Measurements from ENCODE around the gene MAP3K2. TPM values are rescaled to one million over a fixed set of nuclear protein-coding genes. Genes with fewer than 3 reads are reported as not detected.
"Not testable (repeated sequence)": the region's sequence is repeated elsewhere in the genome, so short reads cannot be mapped to it uniquely, and the experiment has no call there.

The MAP3K2 gene
- total and polyA plus RNA-seq, 9 donors = 10.8 to 28.4 (median 16.2) TPM

DNA sequence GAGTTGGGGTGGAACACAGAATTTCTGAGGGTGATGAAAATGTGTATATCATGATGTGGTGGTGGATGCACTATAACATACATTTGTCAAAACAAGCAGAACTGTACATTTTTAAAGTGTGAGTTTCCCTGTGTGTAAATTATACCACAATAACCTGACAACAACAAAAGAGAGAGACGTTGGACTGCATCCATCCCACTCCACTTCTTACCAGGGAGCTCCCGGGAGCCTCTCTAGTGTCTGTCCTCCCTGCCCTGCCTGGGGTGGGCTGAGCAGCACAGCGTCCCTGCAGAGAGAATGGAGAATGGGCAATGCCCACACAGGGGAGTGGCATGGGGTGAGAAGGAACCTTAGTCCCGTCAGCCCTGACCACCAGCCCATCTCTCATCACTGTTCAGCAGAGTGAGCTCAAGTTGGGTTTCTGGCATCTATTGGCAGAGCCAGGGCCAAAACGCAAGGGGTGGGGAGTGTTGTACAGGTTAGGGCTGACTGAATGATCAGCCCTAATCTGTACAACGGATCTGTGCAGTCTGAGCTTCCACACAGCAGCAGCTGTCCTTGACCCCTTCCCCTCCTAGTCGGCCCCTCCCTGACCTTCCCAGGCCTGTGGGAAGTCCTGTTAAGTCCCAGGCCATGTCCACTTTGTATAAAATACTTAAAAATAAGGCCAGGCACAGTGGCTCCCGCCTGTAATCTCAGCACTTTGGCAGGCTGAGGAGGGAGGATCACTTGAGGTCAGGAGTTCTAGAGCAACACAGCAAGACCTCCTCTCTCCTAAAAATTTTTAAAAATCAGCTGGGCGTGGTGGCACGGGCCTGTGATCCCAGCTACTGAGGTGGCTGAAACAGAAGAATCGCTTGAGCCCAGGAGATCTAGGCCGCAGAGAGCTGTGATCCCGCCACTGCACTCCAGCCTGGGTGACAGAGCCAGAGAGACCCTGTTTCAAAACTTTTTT lies 27.1 kb upstream of the MAP3K2 start:
- no peak overlapping the region for H3K4me3 ChIP-seq (ENCODE audit: low read length)
- no peaks in the 10 kb centered on the region for H3K9me3 ChIP-seq (replicated peaks; ENCODE audit: control insufficient read depth, low read depth, low read length)

DNA sequence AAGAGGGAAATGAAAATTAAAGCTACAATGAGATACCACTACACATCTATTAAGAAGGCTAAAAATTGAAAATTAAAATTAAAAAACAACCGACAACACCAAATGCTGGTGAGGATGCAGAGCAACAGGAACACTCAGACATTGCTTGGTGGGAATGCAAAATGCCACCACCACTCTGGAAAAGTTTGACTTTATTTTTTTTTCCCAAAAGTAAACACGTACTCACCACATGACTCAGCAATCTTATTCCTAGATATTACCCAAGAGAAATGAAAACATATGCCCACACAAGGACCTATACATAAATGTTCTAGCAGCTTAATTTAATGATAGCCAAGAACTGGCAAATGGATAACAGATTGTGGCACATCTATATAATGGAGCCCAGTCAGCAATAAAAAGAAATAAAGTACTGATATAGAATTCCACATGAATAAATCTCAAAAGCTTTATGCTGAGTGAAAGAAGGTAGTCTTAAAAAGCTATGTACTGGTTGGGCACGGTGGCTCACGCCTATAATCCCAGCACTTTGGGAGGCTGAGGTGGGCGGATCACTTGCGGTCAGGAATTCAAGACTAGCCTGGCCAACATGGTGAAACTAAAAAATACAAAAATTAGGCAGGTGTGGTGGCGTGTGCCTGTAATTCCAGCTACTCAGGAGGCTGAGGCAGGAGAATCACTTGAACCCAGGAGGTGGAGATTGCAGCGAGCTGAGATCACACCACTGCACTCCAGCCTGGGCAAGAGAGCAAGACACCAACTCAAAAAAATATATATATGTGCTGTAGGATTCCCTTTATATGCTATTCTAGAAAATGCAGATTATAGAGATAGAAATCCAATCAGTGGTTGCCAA lies 26.2 kb upstream of the MAP3K2 start:
- Histone ChIP-seq H3K4me3 (ENCODE audit: low read length) (no peak overlapping the region), H3K4me1 (ENCODE audit: control insufficient read depth, insufficient read depth, low read length) (peaks cover 33% of the 10 kb centered on the region), H3K36me3 (ENCODE audit: control insufficient read depth, insufficient read depth, low read length) (no peaks in the 10 kb centered on the region), H3K9me3 (replicated peaks; ENCODE audit: control insufficient read depth, low read depth, low read length) (no peaks in the 10 kb centered on the region), H3K27me3 (ENCODE audit: control insufficient read depth, insufficient read depth, low read length) (peaks cover 20% of the 10 kb centered on the region), H3K27ac (ENCODE audit: low read length) (no peak overlapping the region)
- WGBS (ENCODE audit: insufficient coverage) = 83% methylated on average over 6 of the region's 8 CpGs
- DNase-seq = no peak

More for the DNA sequence above, 27.1 kb upstream of the MAP3K2 start:
- no peaks in the 10 kb centered on the region for H3K36me3 ChIP-seq (ENCODE audit: control insufficient read depth, insufficient read depth, low read length)
- 83% methylated on average over 4 of the region's 13 CpGs for WGBS (ENCODE audit: insufficient coverage)
- H3K4me1 ChIP-seq (ENCODE audit: control insufficient read depth, insufficient read depth, low read length) = peaks cover 33% of the 10 kb centered on the region
- peaks cover 20% of the 10 kb centered on the region for H3K27me3 ChIP-seq (ENCODE audit: control insufficient read depth, insufficient read depth, low read length)
- DNase-seq = no peak
- H3K27ac ChIP-seq (ENCODE audit: low read length) = no peak overlapping the region

DNA sequence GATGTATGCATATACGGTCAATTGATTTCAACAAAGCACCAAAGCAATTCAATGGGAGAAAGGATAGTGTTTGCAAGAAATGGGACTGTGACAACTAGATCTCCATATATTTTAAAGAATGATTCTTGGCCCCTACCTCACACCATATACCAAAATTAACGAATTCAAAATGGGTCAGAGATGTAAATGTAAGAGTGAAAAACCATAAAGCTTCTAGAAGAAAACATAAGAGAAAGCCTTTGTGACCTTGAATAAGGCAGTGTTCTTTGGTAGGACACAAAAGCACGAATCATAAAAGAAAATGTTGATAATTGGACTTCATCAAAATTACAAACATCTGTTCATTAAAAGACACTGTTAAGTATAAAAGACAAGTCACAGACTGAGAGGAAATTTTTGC lies 25.4 kb upstream of the MAP3K2 start:
- no CpG with 5 or more reads among the region's 3 CpGs for WGBS (ENCODE audit: insufficient coverage)
- H3K4me1 ChIP-seq (ENCODE audit: control insufficient read depth, insufficient read depth, low read length) = peaks cover 39% of the 10 kb centered on the region
- H3K4me3 ChIP-seq (ENCODE audit: low read length) = no peak overlapping the region
- no peaks in the 10 kb centered on the region for H3K36me3 ChIP-seq (ENCODE audit: control insufficient read depth, insufficient read depth, low read length)
- no peak overlapping the region for H3K27ac ChIP-seq (ENCODE audit: low read length)
- no peaks in the 10 kb centered on the region for H3K9me3 ChIP-seq (replicated peaks; ENCODE audit: control insufficient read depth, low read depth, low read length)
- DNase-seq = no peak
- H3K27me3 ChIP-seq (ENCODE audit: control insufficient read depth, insufficient read depth, low read length) = peaks cover 20% of the 10 kb centered on the region

DNA sequence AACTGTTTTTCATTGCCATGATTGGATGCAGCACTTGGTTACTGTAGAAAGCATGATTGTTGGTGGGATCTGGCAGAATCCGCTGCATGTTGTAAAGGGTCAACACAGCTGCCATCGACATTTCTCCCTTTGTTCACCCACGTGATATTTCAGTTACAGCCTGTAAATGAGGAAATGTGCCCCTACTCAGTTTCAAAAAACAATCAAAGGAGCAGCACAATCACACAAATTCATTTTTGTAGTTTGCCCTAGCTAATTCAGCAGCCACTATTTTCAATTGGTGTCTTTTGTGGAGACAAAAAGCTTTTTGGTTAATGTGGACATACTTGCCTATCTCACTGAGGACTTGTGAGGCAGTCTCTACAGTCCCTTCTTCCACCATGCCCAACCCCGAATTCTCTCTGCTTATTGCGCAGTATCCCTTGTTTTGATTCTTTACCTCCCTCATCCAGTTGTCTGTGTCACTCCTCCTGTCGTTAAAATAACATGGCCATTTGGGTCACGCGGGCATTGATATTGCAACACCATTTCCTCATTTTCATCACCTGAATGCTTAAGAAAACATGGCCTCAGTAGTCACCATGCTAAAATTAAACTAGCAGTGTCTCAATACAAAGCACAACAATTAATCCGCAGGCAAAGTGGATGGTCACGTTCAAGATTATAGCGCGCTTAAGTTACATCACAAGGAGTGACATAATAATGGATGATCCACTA lies 24.0 kb upstream of the MAP3K2 start:
- Histone ChIP-seq H3K27ac (ENCODE audit: low read length) (peak overlapping the region; percentile 78), H3K36me3 (ENCODE audit: control insufficient read depth, insufficient read depth, low read length) (no peaks in the 10 kb centered on the region), H3K4me1 (ENCODE audit: control insufficient read depth, insufficient read depth, low read length) (peaks cover 39% of the 10 kb centered on the region), H3K9me3 (replicated peaks; ENCODE audit: control insufficient read depth, low read depth, low read length) (no peaks in the 10 kb centered on the region), H3K27me3 (ENCODE audit: control insufficient read depth, insufficient read depth, low read length) (peaks cover 13% of the 10 kb centered on the region), H3K4me3 (ENCODE audit: low read length) (no peak overlapping the region)
- 55% methylated on average over 7 of the region's 12 CpGs for WGBS (ENCODE audit: insufficient coverage)
- DNase-seq = peak; percentile 44

DNA sequence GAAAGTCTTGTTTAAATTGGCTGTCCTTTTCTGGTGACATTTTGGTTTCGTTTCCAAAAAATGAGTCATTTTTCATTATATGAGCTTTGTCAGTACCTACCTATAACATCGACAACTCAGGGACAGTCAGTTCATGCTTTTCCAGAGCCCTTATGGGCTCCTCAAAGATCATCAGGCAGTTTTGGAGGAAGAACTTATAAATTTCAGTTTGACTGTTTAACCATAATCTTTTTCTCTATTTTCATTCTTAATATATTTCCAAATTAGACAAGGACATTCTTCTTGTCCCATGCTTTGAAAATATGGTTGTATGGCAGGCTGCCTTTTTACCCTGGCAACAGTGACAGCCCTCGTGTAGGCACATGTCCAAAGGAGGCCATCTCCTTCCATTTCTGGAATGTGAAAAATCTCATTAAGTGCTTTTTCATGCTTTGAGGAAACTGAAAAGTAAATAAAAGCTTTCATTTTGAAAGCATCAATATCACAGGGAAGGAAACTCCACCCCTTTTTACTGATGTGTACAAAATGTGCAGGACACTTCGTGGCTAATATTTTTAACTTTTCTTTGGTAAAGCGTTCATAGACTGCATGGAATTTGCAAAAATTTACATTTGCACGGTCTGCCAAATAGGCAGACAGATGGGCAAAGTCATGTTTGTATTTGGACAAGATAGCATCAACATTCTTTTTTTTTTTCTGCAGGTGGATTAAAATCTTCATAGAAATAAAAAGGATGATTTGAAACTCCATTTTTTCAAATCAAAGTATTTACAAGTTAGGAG lies 23.3 kb upstream of the MAP3K2 start:
- Histone ChIP-seq H3K27me3 (ENCODE audit: control insufficient read depth, insufficient read depth, low read length) (peaks cover 5% of the 10 kb centered on the region), H3K27ac (ENCODE audit: low read length) (peak overlapping the region; percentile 78), H3K9me3 (replicated peaks; ENCODE audit: control insufficient read depth, low read depth, low read length) (no peaks in the 10 kb centered on the region), H3K4me3 (ENCODE audit: low read length) (no peak overlapping the region), H3K36me3 (ENCODE audit: control insufficient read depth, insufficient read depth, low read length) (no peaks in the 10 kb centered on the region), H3K4me1 (ENCODE audit: control insufficient read depth, insufficient read depth, low read length) (peaks cover 31% of the 10 kb centered on the region)
- WGBS (ENCODE audit: insufficient coverage) = no CpG with 5 or more reads among the region's 6 CpGs
- peak; percentile 71 for DNase-seq

DNA sequence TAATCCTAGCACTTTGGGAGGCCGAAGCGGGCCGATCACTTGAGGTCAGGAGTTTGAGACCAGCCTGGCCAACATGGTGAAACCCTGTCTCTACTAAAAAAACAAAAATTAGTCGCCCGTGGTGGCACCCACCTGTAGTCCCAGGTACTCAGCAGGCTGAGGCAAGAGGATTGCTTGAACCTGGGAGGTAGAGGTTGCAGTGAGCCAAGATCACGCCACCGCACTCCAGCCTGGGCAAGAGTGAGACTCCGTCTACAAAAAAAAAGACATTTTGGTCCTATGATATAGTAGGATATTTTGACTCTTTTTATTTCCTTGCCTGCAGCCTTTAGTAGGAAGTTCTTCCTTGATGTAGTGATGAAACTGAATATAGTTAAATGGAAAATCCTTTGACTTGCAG lies 21.9 kb upstream of the MAP3K2 start:
- DNase-seq; H3K36me3 ChIP-seq (ENCODE audit: control insufficient read depth, insufficient read depth, low read length); H3K27ac ChIP-seq (ENCODE audit: low read length); H3K4me3 ChIP-seq (ENCODE audit: low read length); H3K9me3 ChIP-seq (replicated peaks; ENCODE audit: control insufficient read depth, low read depth, low read length); H3K27me3 ChIP-seq (ENCODE audit: control insufficient read depth, insufficient read depth, low read length): not testable (repeated sequence)
- H3K4me1 ChIP-seq (ENCODE audit: control insufficient read depth, insufficient read depth, low read length) = peaks cover 23% of the 10 kb centered on the region
- 100% methylated on average over 2 of the region's 8 CpGs for WGBS (ENCODE audit: insufficient coverage)

DNA sequence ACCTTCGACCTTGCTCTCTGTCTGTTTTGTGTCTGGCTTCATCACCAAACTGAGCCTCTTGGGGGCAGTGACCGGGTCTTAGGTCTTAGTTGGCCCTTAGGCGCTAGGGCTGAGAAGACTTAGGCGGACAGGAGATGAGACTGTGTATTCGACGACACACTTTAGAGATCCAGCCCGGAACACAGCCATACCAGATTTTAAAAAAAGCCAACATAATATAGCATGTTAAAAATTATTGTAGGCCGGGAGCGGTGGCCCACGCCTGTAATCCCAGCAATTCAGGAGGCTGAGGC lies 21.0 kb upstream of the MAP3K2 start:
- no peaks in the 10 kb centered on the region for H3K9me3 ChIP-seq (replicated peaks; ENCODE audit: control insufficient read depth, low read depth, low read length)
- H3K36me3 ChIP-seq (ENCODE audit: control insufficient read depth, insufficient read depth, low read length) = no peaks in the 10 kb centered on the region
- peaks cover 23% of the 10 kb centered on the region for H3K4me1 ChIP-seq (ENCODE audit: control insufficient read depth, insufficient read depth, low read length)
- WGBS (ENCODE audit: insufficient coverage) = 56% methylated on average over 4 of the region's 10 CpGs
- H3K27me3 ChIP-seq (ENCODE audit: control insufficient read depth, insufficient read depth, low read length) = no peaks in the 10 kb centered on the region
- DNase-seq = no peak
- peak overlapping the region; percentile 54 for H3K4me3 ChIP-seq (ENCODE audit: low read length)
- peak overlapping the region; percentile 77 for H3K27ac ChIP-seq (ENCODE audit: low read length)

DNA sequence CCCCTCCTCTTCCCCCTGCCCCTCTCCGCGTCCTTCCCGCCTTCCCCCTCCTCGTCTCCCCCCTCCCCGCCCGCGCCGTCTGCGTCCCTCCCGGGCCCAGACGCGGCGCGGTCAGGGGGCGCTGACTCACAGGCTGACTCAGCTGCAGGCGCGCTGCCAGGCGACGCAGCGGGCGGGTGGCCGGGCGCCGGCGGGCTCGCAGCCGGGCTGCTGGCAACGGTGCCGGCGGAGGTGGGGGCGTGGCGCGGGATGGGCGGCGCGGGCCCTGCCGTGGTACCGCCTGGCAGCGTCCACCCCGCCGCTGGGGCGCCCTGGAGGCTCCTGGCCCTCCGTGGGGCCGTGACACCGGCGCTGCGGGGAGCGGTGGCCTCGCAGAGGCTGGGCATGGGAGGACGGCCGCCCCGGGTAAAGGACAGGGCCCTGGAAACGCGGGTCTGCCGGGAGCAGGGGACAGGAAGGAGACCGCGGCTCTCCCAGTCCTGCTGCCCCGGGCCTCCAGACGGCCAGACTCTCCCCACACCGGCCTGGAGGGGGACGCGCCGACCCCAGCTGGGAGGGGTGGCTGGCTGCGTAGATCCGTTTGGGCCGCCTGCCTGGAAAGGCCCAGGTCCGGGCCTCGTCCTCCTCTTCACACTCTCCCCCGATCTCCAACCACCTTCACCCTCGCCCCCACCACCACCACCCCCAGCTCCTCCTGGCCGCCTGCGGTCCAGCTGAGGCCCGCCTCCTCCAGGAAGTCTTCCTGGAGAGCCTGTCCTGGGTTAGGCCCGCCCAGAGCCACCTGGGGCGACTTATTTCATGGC lies 20.4 kb upstream of the MAP3K2 start:
- peak; percentile 95 for DNase-seq
- H3K4me3 ChIP-seq (ENCODE audit: low read length) = peak overlapping the region; percentile 54
- peak overlapping the region; percentile 77 for H3K27ac ChIP-seq (ENCODE audit: low read length)
- 3% methylated on average over 68 of the region's 75 CpGs for WGBS (ENCODE audit: insufficient coverage)
- H3K27me3 ChIP-seq (ENCODE audit: control insufficient read depth, insufficient read depth, low read length) = no peaks in the 10 kb centered on the region
- peaks cover 27% of the 10 kb centered on the region for H3K4me1 ChIP-seq (ENCODE audit: control insufficient read depth, insufficient read depth, low read length)
- H3K36me3 ChIP-seq (ENCODE audit: control insufficient read depth, insufficient read depth, low read length) = no peaks in the 10 kb centered on the region
- H3K9me3 ChIP-seq (replicated peaks; ENCODE audit: control insufficient read depth, low read depth, low read length) = no peaks in the 10 kb centered on the region

DNA sequence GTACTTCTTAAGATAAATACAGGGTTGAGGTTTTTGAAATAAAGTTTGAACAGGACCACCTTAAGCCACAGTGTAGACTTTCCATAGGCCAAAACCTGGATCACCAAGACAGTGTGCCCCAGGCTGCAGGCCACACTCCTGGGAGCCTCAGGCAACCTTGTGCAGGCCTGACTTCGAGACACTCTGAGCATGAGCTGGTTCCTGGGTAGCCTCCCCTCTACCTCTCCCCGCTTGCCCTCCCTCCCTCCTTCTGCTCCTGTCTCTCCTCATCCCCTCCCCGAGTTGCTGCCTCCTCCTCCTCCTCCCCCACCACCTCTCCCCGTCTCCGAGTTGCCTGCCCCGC lies 19.9 kb upstream of the MAP3K2 start:
- 4% methylated on average over 3 of the region's 6 CpGs for WGBS (ENCODE audit: insufficient coverage)
- Histone ChIP-seq H3K36me3 (ENCODE audit: control insufficient read depth, insufficient read depth, low read length) (no peaks in the 10 kb centered on the region), H3K4me1 (ENCODE audit: control insufficient read depth, insufficient read depth, low read length) (peaks cover 27% of the 10 kb centered on the region), H3K9me3 (replicated peaks; ENCODE audit: control insufficient read depth, low read depth, low read length) (no peaks in the 10 kb centered on the region), H3K27ac (ENCODE audit: low read length) (peak overlapping the region; percentile 76), H3K4me3 (ENCODE audit: low read length) (peak overlapping the region; percentile 17), H3K27me3 (ENCODE audit: control insufficient read depth, insufficient read depth, low read length) (no peaks in the 10 kb centered on the region)
- no peak for DNase-seq

All from muscle of leg (tissue), 11 donors.